Breast epithelium (tissue), 3 donors: ENCODE results near the gene PHF21B.

ENCODE experiments used
- CTCF ChIP-seq, 3 donors: fragments of 450-650 bp; IDR thresholded peaks; one replicate each; pipeline ENCODE4 v1.5.1; 2016 to 2017; ENCODE audit warnings: antibody characterized with exemption in 3 of 3, mild to moderate bottlenecking in 3 of 3, moderate library complexity in 3 of 3
- POLR2A ChIP-seq: fragments of 450-650 bp; IDR thresholded peaks from one replicate; pipeline ENCODE4 v1.6.1; 2016; ENCODE audit warnings: antibody characterized with exemption, mild to moderate bottlenecking, moderate library complexity
- POLR2AphosphoS5 ChIP-seq, 3 donors: sonication (generic); formaldehyde crosslinking; IDR thresholded peaks; one replicate each; pipeline ENCODE4 v1.6.1; 2017; ENCODE audit warnings: antibody characterized with exemption in 3 of 3

GRCh38 chr22:44924710-44925109 lies 85.1 kb downstream of the PHF21B start:
- no peak for TF ChIP-seq POLR2AphosphoS5 (IDR thresholded peaks at IDR 0.05)
- TF ChIP-seq CTCF (IDR thresholded peaks at IDR 0.05), result no peak
- TF ChIP-seq POLR2A, result no peak
